Neural progenitor cell (in vitro differentiated cells): ENCODE results near the gene ACP7. TPM values are rescaled to one million over a fixed set of nuclear protein-coding genes. Genes with fewer than 3 reads are reported as not detected.

Experiments used
- DNase-seq: peaks from one replicate; pipeline ENCODE4 v3.0.0-alpha.2; 2016; ENCODE audit warnings: low spot score
- H2AFZ ChIP-seq: fragments of 200-600 bp; sonication (generic); replicated peaks from 2 replicates; pipeline ENCODE4 v1.6.1; 2016; ENCODE audit warnings: antibody characterized with exemption
- H3F3A ChIP-seq: fragments of 200-600 bp; sonication (generic); 2 replicates; pipeline ENCODE4 v1.6.1; 2016; ENCODE audit warnings: antibody characterized with exemption, low read depth
- H3K27ac ChIP-seq: fragments of 200-600 bp; sonication (generic); 2 replicates; pipeline ENCODE4 v1.5.1; 2016; ENCODE audit warnings: mild to moderate bottlenecking
- H3K27me3 ChIP-seq: fragments of 200-600 bp; sonication (generic); 2 replicates; pipeline ENCODE4 v1.6.1; 2016; ENCODE audit warnings: mild to moderate bottlenecking, moderate library complexity
- H3K36me3 ChIP-seq: fragments of 200-600 bp; sonication (generic); 2 replicates; pipeline ENCODE4 v1.5.1; 2016
- H3K4me1 ChIP-seq: fragments of 200-600 bp; sonication (generic); 2 replicates; pipeline ENCODE4 v1.6.1; 2016; ENCODE audit warnings: mixed run types
- H3K4me2 ChIP-seq: fragments of 200-600 bp; sonication (generic); 2 replicates; pipeline ENCODE4 v1.6.1; 2016
- H3K4me3 ChIP-seq: fragments of 200-600 bp; sonication (generic); 2 replicates; pipeline ENCODE4 v1.5.1; 2016
- H3K79me2 ChIP-seq: fragments of 200-600 bp; sonication (generic); 2 replicates; pipeline ENCODE4 v1.6.1; 2016; ENCODE audit warnings: low read depth
- H3K9ac ChIP-seq: fragments of 200-600 bp; sonication (generic); 2 replicates; pipeline ENCODE4 v1.6.1; 2016
- H3K9me3 ChIP-seq: fragments of 200-600 bp; sonication (generic); 2 replicates; pipeline ENCODE4 v1.5.1; 2016; ENCODE audit warnings: low read depth
- H4K20me1 ChIP-seq: fragments of 200-600 bp; sonication (generic); 2 replicates; pipeline ENCODE4 v1.6.1; 2016; ENCODE audit warnings: low read depth
- H3K27ac Mint-ChIP-seq: 3 replicates; pipeline ENCODE4 v1.8.0; 2021; ENCODE audit warnings: mixed read lengths
- H3K27me3 Mint-ChIP-seq: 2 replicates; pipeline ENCODE4 v1.8.0; 2022; ENCODE audit warnings: low read depth, mild to moderate bottlenecking, inconsistent platforms, moderate library complexity, mixed read lengths; ENCODE audit not compliant: insufficient read depth
- H3K36me3 Mint-ChIP-seq: 3 replicates; pipeline ENCODE4 v1.8.0; 2021; ENCODE audit warnings: mixed read lengths
- H3K4me1 Mint-ChIP-seq: 3 replicates; pipeline ENCODE4 v1.8.0; 2021; ENCODE audit warnings: mixed read lengths
- H3K4me3 Mint-ChIP-seq: 3 replicates; pipeline ENCODE4 v1.8.0; 2021; ENCODE audit warnings: mild to moderate bottlenecking, moderate library complexity, mixed read lengths
- H3K9me3 Mint-ChIP-seq: 3 replicates; pipeline ENCODE4 v1.8.0; 2020; ENCODE audit warnings: mixed read lengths
- EZH2 ChIP-seq: fragments of 200-600 bp; sonication (generic); IDR thresholded peaks from 2 replicates; pipeline ENCODE4 v1.6.1; 2017; ENCODE audit warnings: antibody characterized with exemption, mild to moderate bottlenecking, moderate library complexity
- EZH2phosphoT487 ChIP-seq: fragments of 200-600 bp; sonication (generic); IDR thresholded peaks from 2 replicates; pipeline ENCODE4 v1.6.1; 2017; ENCODE audit warnings: antibody characterized with exemption
- total RNA-seq: library from RNA; depleted of rRNA; stranded (reverse); fragments of >200 nt; gene quantifications from 2 replicates; pipeline ENCODE4 v1.2.3, GENCODE V29; 2015; ENCODE audit warnings: low replicate concordance
- TF ChIP-seq, protein P1 (sequence below): fragments of 200-600 bp; sonication (generic); IDR thresholded peaks from 2 replicates; pipeline ENCODE4 v1.5.1; 2017; ENCODE audit warnings: antibody characterized with exemption, mild to moderate bottlenecking

Gene ACP7
- total RNA-seq, 1 donor from 2014 or later = not detected

- peaks cover 15% of the 10 kb centered on the region for H3K27me3 ChIP-seq
- H3K27ac Mint-ChIP-seq = no peak overlapping the region
- no peaks in the 10 kb centered on the region for H3F3A ChIP-seq
- H3K4me1 Mint-ChIP-seq = peaks cover 5% of the 10 kb centered on the region
- no peak overlapping the region for H3K4me3 Mint-ChIP-seq
- no peak overlapping the region for H3K27ac ChIP-seq
- H3K79me2 ChIP-seq = no peaks in the 10 kb centered on the region
- TF ChIP-seq, protein P1, sequence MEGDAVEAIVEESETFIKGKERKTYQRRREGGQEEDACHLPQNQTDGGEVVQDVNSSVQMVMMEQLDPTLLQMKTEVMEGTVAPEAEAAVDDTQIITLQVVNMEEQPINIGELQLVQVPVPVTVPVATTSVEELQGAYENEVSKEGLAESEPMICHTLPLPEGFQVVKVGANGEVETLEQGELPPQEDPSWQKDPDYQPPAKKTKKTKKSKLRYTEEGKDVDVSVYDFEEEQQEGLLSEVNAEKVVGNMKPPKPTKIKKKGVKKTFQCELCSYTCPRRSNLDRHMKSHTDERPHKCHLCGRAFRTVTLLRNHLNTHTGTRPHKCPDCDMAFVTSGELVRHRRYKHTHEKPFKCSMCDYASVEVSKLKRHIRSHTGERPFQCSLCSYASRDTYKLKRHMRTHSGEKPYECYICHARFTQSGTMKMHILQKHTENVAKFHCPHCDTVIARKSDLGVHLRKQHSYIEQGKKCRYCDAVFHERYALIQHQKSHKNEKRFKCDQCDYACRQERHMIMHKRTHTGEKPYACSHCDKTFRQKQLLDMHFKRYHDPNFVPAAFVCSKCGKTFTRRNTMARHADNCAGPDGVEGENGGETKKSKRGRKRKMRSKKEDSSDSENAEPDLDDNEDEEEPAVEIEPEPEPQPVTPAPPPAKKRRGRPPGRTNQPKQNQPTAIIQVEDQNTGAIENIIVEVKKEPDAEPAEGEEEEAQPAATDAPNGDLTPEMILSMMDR = no peak
- TF ChIP-seq EZH2 (no peak), EZH2phosphoT487 (no peak)
- no peak overlapping the region for H2AFZ ChIP-seq
- no peaks in the 10 kb centered on the region for H3K4me1 ChIP-seq
- no peaks in the 10 kb centered on the region for H3K36me3 Mint-ChIP-seq
- H3K9ac ChIP-seq = no peak overlapping the region
- no peak for DNase-seq
- H3K9me3 Mint-ChIP-seq = no peaks in the 10 kb centered on the region
- no peak overlapping the region for H3K4me3 ChIP-seq
- peaks cover 4% of the 10 kb centered on the region for H3K27me3 Mint-ChIP-seq
- no peak overlapping the region for H3K4me2 ChIP-seq
- no peaks in the 10 kb centered on the region for H3K36me3 ChIP-seq
- no peaks in the 10 kb centered on the region for H4K20me1 ChIP-seq
- H3K9me3 ChIP-seq = no peaks in the 10 kb centered on the region
Observed at GRCh38 chr19:39103151-39103550, 19.0 kb downstream of the ACP7 start.

GRCh38 chr19:39104186-39104596 lies 20.0 kb downstream of the ACP7 start:
- H3K4me3 ChIP-seq = no peak overlapping the region
- no peak overlapping the region for H2AFZ ChIP-seq
- no peak overlapping the region for H3K4me3 Mint-ChIP-seq

GRCh38 chr19:39106194-39106593 lies 22.0 kb downstream of the ACP7 start:
- no peaks in the 10 kb centered on the region for H3K9me3 Mint-ChIP-seq
- TF ChIP-seq, protein P1 = no peak
- TF ChIP-seq EZH2phosphoT487 (no peak), EZH2 (no peak)
- Histone ChIP-seq H3K9ac (no peak overlapping the region), H3K4me3 (no peak overlapping the region), H4K20me1 (no peaks in the 10 kb centered on the region), H3K36me3 (no peaks in the 10 kb centered on the region), H3F3A (no peaks in the 10 kb centered on the region), H3K27ac (no peak overlapping the region), H2AFZ (peak overlapping the region; percentile 13), H3K4me2 (no peak overlapping the region), H3K79me2 (no peaks in the 10 kb centered on the region), H3K9me3 (no peaks in the 10 kb centered on the region), H3K27me3 (no peaks in the 10 kb centered on the region), H3K4me1 (no peaks in the 10 kb centered on the region)
- DNase-seq = no peak
- peak overlapping the region; percentile 81 for H3K27ac Mint-ChIP-seq
- no peaks in the 10 kb centered on the region for H3K36me3 Mint-ChIP-seq
- peaks cover 5% of the 10 kb centered on the region for H3K4me1 Mint-ChIP-seq
- H3K4me3 Mint-ChIP-seq = no peak overlapping the region
- peaks cover 6% of the 10 kb centered on the region for H3K27me3 Mint-ChIP-seq

More at GRCh38 chr19:39104186-39104596, 20.0 kb downstream of the ACP7 start:
- Histone ChIP-seq H3K4me2 (no peak overlapping the region), H3F3A (no peaks in the 10 kb centered on the region), H3K79me2 (no peaks in the 10 kb centered on the region), H3K27ac (no peak overlapping the region), H4K20me1 (no peaks in the 10 kb centered on the region), H3K36me3 (no peaks in the 10 kb centered on the region), H3K4me1 (no peaks in the 10 kb centered on the region), H3K9ac (no peak overlapping the region), H3K9me3 (no peaks in the 10 kb centered on the region), H3K27me3 (peaks cover 5% of the 10 kb centered on the region)
- peaks cover 4% of the 10 kb centered on the region for H3K27me3 Mint-ChIP-seq
- TF ChIP-seq, protein P1 = no peak
- TF ChIP-seq EZH2phosphoT487 = no peak
- TF ChIP-seq EZH2 = no peak
- DNase-seq = no peak
- H3K27ac Mint-ChIP-seq = no peak overlapping the region
- peaks cover 5% of the 10 kb centered on the region for H3K4me1 Mint-ChIP-seq
- H3K36me3 Mint-ChIP-seq = no peaks in the 10 kb centered on the region
- no peaks in the 10 kb centered on the region for H3K9me3 Mint-ChIP-seq

GRCh38 chr19:39109641-39110040 lies 25.5 kb downstream of the ACP7 start:
- TF ChIP-seq EZH2 = no peak
- no peak for TF ChIP-seq EZH2phosphoT487
- TF ChIP-seq, protein P1 = no peak
- no peaks in the 10 kb centered on the region for H3F3A ChIP-seq
- H3K27me3 Mint-ChIP-seq = peaks cover 10% of the 10 kb centered on the region

More at GRCh38 chr19:39109641-39110040, 25.5 kb downstream of the ACP7 start:
- no peak overlapping the region for H2AFZ ChIP-seq
- H3K27ac ChIP-seq = no peak overlapping the region
- Mint-ChIP-seq H3K36me3 (no peaks in the 10 kb centered on the region), H3K27ac (no peak overlapping the region), H3K4me3 (no peak overlapping the region), H3K4me1 (peaks cover 11% of the 10 kb centered on the region), H3K9me3 (no peaks in the 10 kb centered on the region)
- H3K4me3 ChIP-seq = no peak overlapping the region
- H3K79me2 ChIP-seq = no peaks in the 10 kb centered on the region
- H3K36me3 ChIP-seq = no peaks in the 10 kb centered on the region
- no peaks in the 10 kb centered on the region for H4K20me1 ChIP-seq
- H3K27me3 ChIP-seq = no peaks in the 10 kb centered on the region
- DNase-seq = no peak
- no peak overlapping the region for H3K4me2 ChIP-seq
- H3K9ac ChIP-seq = no peak overlapping the region
- H3K9me3 ChIP-seq = no peaks in the 10 kb centered on the region
- no peaks in the 10 kb centered on the region for H3K4me1 ChIP-seq
